NCI-H2196 (cell line): Measurements from ENCODE around the gene DAAM2.

Experiments
- DNase-seq: peaks from one replicate; lab custom pipeline; 2025; ENCODE audit not compliant: unreplicated experiment; lab: John Stamatoyannopoulos, UW

DAAM2 gene

DNA sequence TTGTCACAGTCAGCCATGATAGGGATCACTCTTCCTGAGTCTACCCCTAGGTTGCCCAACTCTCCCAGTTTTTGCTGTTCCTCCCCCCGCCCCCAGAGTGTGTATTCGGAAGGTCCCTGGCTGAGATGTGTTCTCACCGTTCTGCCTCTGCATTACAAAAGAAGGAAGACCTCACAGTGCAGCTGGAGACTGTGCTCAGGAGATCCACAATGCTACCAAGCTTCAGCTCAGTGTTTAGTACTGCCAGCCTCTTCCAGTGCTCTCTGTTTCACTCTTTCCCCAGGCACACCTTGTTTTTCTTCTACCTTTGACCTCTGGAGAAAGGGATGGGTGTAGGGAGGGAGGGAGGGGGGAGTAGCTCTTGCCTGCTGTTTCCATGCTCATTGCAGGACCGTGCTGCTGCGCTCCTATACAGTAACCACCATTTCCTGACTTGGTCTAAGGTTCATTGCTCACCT, 155.5 kb downstream of the DAAM2 start:
- no peak for DNase-seq

DNA sequence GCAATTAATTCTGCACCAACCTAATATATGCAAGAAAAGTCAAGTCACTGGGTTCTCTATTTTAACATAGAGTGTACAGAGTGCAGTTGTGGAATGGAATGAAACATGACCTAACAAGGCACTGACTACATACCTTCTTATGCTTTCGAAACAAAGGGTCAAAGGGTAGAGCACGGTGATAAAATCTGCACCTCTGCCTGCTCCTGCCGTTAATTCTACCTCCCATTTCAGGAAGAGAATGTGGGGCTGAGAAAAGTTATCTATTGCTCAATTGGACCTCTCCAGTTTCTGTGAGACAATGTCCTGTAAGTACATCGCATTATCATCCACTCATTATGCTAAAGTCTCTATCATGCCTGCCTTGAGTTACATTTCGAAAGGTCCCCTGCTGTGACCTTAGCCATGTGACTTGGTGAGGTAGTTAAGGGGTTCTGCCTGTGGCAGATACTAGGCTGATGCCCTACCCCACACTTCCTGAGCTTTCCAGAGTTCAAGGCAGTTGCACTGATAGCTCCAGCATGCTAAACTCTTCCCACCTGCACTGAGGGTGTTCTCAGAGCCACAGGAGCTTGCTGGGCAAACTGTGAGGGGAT, 156.1 kb downstream of the DAAM2 start:
- DNase-seq = no peak

DNA sequence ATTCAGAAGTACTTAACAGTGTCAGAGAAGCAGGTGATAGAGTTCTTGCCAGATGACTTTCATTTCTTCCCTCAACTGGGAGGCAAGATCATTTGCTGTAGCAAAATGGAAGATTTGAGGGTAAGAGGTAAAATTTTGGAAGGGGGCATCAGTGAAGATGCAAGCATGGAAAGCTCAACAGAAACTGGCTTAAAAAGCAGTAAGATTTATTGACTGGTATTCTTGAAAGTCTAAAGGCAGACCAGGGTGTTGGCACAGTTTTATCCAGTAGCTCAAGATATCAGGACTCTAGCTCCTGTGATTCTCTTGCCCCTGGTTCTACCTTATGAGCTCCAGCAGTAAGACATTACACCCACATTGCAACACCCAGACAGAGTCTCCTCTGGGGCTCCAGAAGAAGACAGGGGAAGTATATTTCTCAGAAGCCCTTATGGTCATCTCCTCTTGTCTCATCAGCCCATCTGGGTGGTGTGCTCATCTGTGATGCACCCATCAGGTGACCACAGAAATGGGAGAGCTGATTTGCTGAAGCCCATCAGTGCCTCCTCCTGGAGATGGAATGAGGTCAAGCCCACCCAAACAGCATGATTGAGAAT, 158.0 kb downstream of the DAAM2 start:
- no peak for DNase-seq

DNA sequence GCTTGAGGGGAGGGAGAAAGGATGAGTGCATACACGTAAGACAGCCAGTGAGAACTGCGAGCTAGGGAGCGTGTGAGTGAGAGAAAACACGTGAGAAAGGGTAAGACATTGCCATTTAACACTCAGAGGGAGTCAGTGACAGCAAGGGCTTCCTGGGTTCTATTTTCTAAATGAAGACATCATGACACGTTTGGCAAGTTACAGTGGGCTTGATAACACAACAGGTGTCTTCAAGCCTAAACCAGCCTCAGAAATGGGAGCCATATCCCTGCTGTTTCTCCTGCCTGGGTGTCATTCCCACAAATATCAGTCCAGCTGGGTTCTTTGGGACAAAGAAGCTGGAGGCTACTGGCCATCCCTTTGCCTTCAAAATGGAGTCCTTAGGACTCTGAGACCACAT, 159.0 kb downstream of the DAAM2 start:
- DNase-seq = no peak

DNA sequence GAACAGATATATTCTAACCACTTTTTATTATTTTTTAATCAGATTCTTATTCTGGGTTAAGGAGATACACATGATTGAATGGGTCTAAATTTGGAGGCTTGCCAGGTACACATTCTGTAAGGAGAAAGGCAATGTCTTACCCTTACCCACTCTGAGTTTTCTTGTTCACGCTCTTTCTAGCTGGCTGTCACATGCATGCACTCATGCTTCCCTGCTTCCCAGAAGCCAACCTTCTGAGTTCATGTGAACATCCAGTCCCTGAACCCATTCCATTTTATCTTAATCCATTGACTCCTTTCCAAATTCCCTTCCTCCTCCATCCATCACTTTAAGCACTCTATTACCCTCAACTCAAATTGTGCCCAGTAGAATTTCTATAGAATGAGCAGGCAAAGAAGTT, 159.5 kb downstream of the DAAM2 start:
- no peak for DNase-seq

DNA sequence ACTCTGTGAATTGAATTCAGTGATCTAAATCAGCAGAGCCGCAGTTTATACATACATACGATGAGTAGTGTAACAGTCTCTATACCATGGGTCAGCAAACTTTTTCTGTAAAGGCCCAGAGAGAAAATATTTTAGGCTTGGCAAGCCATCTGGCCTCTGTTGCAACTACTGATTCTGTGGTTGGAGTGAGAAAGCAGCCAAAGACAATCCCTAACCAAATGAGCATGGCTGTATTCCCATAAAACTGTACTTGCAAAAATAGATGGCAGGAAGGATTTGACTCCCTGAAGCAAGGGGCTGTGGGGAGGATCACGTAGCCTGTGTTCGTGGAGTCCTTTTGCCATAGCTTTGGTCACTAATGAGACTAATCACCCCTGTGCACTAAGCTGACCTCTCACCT, 160.0 kb downstream of the DAAM2 start:
- DNase-seq = no peak

DNA sequence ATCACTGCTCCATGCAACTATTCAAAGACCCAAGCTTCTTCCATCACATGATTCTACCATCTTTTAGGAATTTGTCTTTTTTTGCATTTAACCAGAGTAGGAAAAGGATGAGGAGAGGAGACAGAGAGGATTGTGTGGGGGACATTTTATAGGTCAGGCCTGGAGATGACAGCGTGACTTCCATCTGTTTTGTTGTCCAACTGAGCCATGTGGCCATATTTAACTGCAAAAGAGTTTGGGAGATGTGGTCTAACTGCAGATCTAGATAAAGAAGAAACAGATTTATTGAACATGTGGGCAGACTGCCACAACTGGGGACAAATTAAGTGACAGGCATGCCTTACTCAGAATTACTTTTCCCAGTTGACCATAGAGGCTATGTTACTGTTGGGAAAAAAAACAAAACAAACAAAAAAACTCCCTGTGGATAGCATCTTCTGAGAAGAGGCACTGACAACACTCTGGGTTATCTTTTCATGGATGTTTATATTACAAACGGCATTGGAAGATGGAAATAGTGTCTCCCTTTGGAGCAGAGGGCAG, 161.0 kb downstream of the DAAM2 start:
- no peak for DNase-seq
